ENCODE data around the gene SMCO3. TPM values are rescaled to one million over a fixed set of nuclear protein-coding genes. Genes with fewer than 3 reads are reported as not detected.

Gene SMCO3
- total RNA-seq, 1 experiment from 2014 or later = not detected

DNA sequence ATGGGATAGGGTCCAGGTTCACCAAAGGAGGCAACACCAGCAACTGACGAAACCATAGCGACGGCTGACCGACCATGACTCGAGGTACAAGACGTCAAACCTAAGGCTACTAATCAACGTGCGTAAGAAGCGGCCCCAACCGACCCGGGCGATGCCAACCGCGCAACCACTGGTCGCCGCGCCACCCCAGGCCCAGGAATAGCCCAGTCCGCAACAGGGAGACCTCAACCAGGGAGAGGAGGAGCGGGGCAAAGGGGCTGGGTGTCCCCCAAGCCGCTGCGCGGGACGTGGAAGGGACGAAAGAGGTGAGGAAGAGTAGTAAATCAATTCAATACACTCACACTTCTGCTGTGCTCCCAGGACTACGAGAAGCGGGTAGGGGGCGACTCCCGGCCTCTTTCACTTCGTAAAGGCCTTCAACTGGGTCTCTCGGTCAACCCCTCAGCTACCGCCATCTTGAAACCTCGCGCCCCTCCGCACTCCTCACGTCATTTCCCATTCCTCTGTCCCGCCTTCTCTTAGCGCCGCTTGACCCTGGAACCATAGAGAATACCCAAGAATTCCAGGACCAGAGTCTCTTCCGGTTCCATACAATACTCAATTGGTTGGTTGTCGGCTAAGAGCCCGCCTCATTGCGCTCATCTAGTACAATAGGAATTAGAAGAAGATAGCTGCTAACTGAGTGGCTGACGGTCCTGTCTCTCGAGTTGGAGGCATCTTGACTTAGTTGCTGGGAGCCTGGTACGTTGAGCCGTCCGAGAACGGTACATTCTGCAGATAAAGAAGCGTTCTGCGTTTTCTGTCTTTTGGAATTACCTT lies 10.8 kb downstream of the SMCO3 start, which contains the start of the genes C12orf60 and WBP11:
TSS of gene C12orf60 (plus strand) at position 660 of the 819 bp plus-strand sequence. CDS start 19,266 bp downstream, outside the sequence.
TSS of gene WBP11 (minus strand) at position 468 of the 819 bp plus-strand sequence. CDS start 2,095 bp downstream, outside the sequence.
- ATAC-seq (peak; percentile 99), DNase-seq (ENCODE audit: low read depth, low spot score) (peak; percentile 98)
- H3K9me3 ChIP-seq (ENCODE audit: control insufficient read depth in 1 of 2, insufficient read depth in 1 of 2, low read depth in 1 of 2, low read length in 2 of 2) = no peaks in the 10 kb centered on the region
- H3K36me3 ChIP-seq (ENCODE audit: control insufficient read depth in 1 of 2, insufficient read depth in 2 of 2, low read length in 2 of 2) = peaks cover 12 to 14% of the 10 kb centered on the region in 2 experiments
- RAD21 ChIA-PET (ENCODE audit: low non-redundant PET in 1 of 2, low total read pairs in 2 of 2, uncharacterized antibody in 2 of 2, unreplicated experiment in 2 of 2) = no interaction called here
- intact Hi-C loops (cut with micrococcal nuclease) = no loop called here
- H2AFZ ChIP-seq (ENCODE audit: low read depth, low read length, poor library complexity, severe bottlenecking) = peak within 1 kb of the TSS; percentile 25
- peaks cover 59% of the 10 kb centered on the region for H3K79me2 ChIP-seq (ENCODE audit: insufficient read depth, low read length)
- BruUV-seq (replicated peaks) = TSS peak; percentile 60
- peak within 1 kb of the TSS; percentile 79 for H3K27ac ChIP-seq (ENCODE audit: low read depth, low read length)
- H3K9ac ChIP-seq (ENCODE audit: low read length) = peak within 1 kb of the TSS; percentile 95
- no peaks in the 10 kb centered on the region for H3K9me2 ChIP-seq (ENCODE audit: insufficient read depth)
- H3K27me3 ChIP-seq (ENCODE audit: insufficient read depth, low read length) = no peaks in the 10 kb centered on the region
- H3K4me2 ChIP-seq (ENCODE audit: low read length) = peak within 1 kb of the TSS; percentile 75
- POLR2A ChIA-PET = interaction anchor here (1.5 to 2.2 kb wide), 5 partner anchors 8 to 198 kb away, joined by 4 to 13 read pairs (median 7); a partner anchor contains a TSS
- CTCF ChIA-PET = interaction anchor here (0.9 to 1.4 kb wide), 4 partner anchors 9 to 729 kb away, joined by 3 to 5 read pairs (median 4); no protein-coding TSS in a partner anchor
- H4K20me1 ChIP-seq (ENCODE audit: insufficient read depth) = no peaks in the 10 kb centered on the region
- peak within 1 kb of the TSS; percentile 86 to 94 for H3K4me3 ChIP-seq (replicated peaks in 1 of 2; ENCODE audit: low read depth in 1 of 2, low read length in 2 of 2)
- H3K4me1 ChIP-seq (ENCODE audit: control insufficient read depth in 1 of 2, insufficient read depth in 2 of 2, low read length in 2 of 2) = peaks cover 6 to 15% of the 10 kb centered on the region in 2 experiments; a peak in 3 of 4 replicates
- TF ChIP-seq POLR2A (IDR thresholded peaks at IDR 0.05; ENCODE audit: borderline replicate concordance, extremely low read depth, insufficient read depth, insufficient read length) (peak; percentile 95), SRF (IDR thresholded peaks at IDR 0.05; ENCODE audit: low read depth) (no peak), MAX (IDR thresholded peaks at IDR 0.05) (peak; percentile 48), ELF1 (IDR thresholded peaks at IDR 0.05; ENCODE audit: borderline replicate concordance, low read depth) (peak; percentile 7; the same call in 1 of the 2 replicates), ZNF274 (IDR thresholded peaks at IDR 0.05; ENCODE audit: low read depth, low read length) (no peak), RAD21 (IDR thresholded peaks at IDR 0.05; ENCODE audit: low read depth) (no peak), FOSL1 (IDR thresholded peaks at IDR 0.05; ENCODE audit: low read depth) (no peak), TCF7L2 (IDR thresholded peaks at IDR 0.05; ENCODE audit: borderline replicate concordance, extremely low read depth, insufficient read depth, insufficient read length) (no peak), SIN3A (IDR thresholded peaks at IDR 0.05; ENCODE audit: low read depth) (peak; percentile 62; the same call in 1 of the 2 replicates), ZFX (IDR thresholded peaks at IDR 0.05) (peak; percentile 50; the same call in 1 of the 2 replicates), SP1 (IDR thresholded peaks at IDR 0.05; ENCODE audit: low read depth) (peak; percentile 92), EZH2 (IDR thresholded peaks at IDR 0.05) (no peak), POLR2AphosphoS5 (IDR thresholded peaks at IDR 0.05; ENCODE audit: low read depth, low read length) (peak; percentile 95), JUND (IDR thresholded peaks at IDR 0.05) (no peak), EGR1 (IDR thresholded peaks at IDR 0.05; ENCODE audit: low read depth) (no peak), CEBPB (IDR thresholded peaks at IDR 0.05; ENCODE audit: low read depth) (no peak), CBX3 (IDR thresholded peaks at IDR 0.05; ENCODE audit: low read depth) (no peak; the same call in 1 of the 2 replicates)
- TF ChIP-seq, protein P1, sequence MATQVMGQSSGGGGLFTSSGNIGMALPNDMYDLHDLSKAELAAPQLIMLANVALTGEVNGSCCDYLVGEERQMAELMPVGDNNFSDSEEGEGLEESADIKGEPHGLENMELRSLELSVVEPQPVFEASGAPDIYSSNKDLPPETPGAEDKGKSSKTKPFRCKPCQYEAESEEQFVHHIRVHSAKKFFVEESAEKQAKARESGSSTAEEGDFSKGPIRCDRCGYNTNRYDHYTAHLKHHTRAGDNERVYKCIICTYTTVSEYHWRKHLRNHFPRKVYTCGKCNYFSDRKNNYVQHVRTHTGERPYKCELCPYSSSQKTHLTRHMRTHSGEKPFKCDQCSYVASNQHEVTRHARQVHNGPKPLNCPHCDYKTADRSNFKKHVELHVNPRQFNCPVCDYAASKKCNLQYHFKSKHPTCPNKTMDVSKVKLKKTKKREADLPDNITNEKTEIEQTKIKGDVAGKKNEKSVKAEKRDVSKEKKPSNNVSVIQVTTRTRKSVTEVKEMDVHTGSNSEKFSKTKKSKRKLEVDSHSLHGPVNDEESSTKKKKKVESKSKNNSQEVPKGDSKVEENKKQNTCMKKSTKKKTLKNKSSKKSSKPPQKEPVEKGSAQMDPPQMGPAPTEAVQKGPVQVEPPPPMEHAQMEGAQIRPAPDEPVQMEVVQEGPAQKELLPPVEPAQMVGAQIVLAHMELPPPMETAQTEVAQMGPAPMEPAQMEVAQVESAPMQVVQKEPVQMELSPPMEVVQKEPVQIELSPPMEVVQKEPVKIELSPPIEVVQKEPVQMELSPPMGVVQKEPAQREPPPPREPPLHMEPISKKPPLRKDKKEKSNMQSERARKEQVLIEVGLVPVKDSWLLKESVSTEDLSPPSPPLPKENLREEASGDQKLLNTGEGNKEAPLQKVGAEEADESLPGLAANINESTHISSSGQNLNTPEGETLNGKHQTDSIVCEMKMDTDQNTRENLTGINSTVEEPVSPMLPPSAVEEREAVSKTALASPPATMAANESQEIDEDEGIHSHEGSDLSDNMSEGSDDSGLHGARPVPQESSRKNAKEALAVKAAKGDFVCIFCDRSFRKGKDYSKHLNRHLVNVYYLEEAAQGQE (IDR thresholded peaks at IDR 0.05; ENCODE audit: low read depth) = no peak
- TF ChIP-seq, protein P2, sequence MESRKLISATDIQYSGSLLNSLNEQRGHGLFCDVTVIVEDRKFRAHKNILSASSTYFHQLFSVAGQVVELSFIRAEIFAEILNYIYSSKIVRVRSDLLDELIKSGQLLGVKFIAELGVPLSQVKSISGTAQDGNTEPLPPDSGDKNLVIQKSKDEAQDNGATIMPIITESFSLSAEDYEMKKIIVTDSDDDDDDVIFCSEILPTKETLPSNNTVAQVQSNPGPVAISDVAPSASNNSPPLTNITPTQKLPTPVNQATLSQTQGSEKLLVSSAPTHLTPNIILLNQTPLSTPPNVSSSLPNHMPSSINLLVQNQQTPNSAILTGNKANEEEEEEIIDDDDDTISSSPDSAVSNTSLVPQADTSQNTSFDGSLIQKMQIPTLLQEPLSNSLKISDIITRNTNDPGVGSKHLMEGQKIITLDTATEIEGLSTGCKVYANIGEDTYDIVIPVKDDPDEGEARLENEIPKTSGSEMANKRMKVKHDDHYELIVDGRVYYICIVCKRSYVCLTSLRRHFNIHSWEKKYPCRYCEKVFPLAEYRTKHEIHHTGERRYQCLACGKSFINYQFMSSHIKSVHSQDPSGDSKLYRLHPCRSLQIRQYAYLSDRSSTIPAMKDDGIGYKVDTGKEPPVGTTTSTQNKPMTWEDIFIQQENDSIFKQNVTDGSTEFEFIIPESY (IDR thresholded peaks at IDR 0.05; ENCODE audit: extremely low read depth, insufficient replicate concordance, low read length) = no peak
- TF ChIP-seq, protein P3, sequence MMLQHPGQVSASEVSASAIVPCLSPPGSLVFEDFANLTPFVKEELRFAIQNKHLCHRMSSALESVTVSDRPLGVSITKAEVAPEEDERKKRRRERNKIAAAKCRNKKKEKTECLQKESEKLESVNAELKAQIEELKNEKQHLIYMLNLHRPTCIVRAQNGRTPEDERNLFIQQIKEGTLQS (IDR thresholded peaks at IDR 0.05) = no peak
